ENCODE measurements around the gene LMO4. TPM values are rescaled to one million over a fixed set of nuclear protein-coding genes. Genes with fewer than 3 reads are reported as not detected.
A peak's percentile ranks its signal among the peaks of the same experiment; 100 is the strongest.

The LMO4 gene
- total RNA-seq, 1 donor from 2014 or later, result 37.1 TPM

GRCh38 chr1:87291107-87291506 is 37.6 kb upstream of the LMO4 start:
- intact Hi-C loops (cut with micrococcal nuclease), result loop anchor here (5.0 kb wide), 2 partner anchors 139 to 159 kb away; no protein-coding TSS in a partner anchor
- H3K27ac Mint-ChIP-seq, result no peak overlapping the region
- ATAC-seq (ENCODE audit: low read depth) (no peak), DNase-seq (no peak)
- CTCF ChIA-PET, result interaction anchor here (5.1 kb wide), 1 partner anchor 662 kb away, joined by 77 read pairs; no protein-coding TSS in a partner anchor
- POLR2A ChIA-PET, result no interaction called here
- H3K36me3 Mint-ChIP-seq (ENCODE audit: low read depth), result no peaks in the 10 kb centered on the region
- H3K4me3 Mint-ChIP-seq, result no peak overlapping the region
- H3K9me3 Mint-ChIP-seq, result no peaks in the 10 kb centered on the region
- no peak for TF ChIP-seq CTCF (IDR thresholded peaks at IDR 0.05)
- H3K4me1 Mint-ChIP-seq, result no peaks in the 10 kb centered on the region
- peaks cover 2% of the 10 kb centered on the region for H3K27me3 Mint-ChIP-seq

DNA sequence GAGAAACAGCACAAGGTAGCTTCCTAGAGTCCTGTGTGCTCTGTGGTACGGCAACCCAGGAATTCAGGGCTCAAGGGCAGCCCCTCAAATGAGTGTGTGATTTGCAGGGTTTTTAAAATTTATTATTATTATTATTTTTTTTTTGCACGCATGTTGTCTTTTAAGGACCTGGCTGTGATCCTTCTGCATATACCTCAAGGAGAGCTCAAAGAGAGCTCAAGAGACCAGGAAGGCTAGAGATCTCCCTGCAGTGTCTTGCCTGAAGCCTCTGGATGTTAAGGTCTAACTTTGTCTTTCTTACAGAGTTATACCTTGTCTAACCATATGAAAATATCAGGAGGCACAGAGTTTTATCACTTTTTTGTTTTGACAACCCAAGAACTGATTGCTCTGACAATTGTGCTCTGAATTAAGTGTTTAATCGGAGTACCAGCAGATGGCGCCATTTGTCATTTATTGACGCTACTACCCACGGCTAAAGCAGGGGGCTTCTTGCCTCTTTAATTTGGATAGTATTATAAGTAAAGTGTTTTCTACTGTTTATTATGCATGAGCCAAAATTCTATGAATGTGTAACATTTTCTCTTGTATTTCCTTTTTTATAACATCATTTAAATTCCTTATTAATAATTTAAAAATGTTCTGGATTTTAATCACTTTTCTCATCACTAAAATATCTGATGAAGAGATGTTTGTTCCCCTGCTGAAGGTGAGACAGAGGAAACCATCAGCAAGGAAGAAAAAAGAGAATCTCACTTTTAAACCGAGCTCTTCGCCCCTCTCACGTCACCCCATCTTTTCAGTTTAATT is 35.8 kb upstream of the LMO4 start:
- Mint-ChIP-seq H3K27ac (no peak overlapping the region), H3K36me3 (ENCODE audit: low read depth) (no peaks in the 10 kb centered on the region), H3K27me3 (peaks cover 2% of the 10 kb centered on the region), H3K9me3 (no peaks in the 10 kb centered on the region), H3K4me1 (no peaks in the 10 kb centered on the region), H3K4me3 (no peak overlapping the region)
- intact Hi-C loops (cut with micrococcal nuclease), result loop anchor here (1.0 to 5.0 kb wide), 8 partner anchors 33 to 1010 kb away; no protein-coding TSS in a partner anchor
- ChIA-PET CTCF (interaction anchor here (0.7 to 5.1 kb wide), 9 partner anchors 33 to 888 kb away, joined by 3 to 77 read pairs (median 4); no protein-coding TSS in a partner anchor), POLR2A (no interaction called here)
- peak; percentile 52 for ATAC-seq (ENCODE audit: low read depth)
- DNase-seq, result no peak
- peak; percentile 71 for TF ChIP-seq CTCF (IDR thresholded peaks at IDR 0.05)

DNA sequence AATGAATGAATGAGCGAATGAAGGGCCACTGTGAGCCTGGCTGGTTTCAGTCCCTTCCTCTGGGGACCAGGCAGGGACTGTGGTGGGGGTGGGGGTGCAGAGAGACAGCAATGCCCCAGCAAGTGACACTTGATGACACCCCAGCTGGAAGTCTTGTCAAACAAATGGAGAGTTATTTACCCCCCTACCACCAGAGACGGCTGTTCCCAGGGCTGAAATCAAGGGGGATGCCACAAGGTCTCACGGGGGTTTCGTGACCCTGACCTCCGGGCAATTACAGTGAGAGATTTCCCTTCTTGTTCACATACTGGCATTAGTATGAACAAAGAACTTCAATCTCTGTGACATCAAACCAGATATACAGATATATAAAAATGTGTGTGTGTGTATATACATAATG is 34.0 kb upstream of the LMO4 start:
- Mint-ChIP-seq H3K4me1 (no peaks in the 10 kb centered on the region), H3K27ac (no peak overlapping the region), H3K9me3 (no peaks in the 10 kb centered on the region), H3K4me3 (no peak overlapping the region), H3K27me3 (peaks cover 2% of the 10 kb centered on the region), H3K36me3 (ENCODE audit: low read depth) (no peaks in the 10 kb centered on the region)
- TF ChIP-seq CTCF (IDR thresholded peaks at IDR 0.05), result no peak
- ATAC-seq (ENCODE audit: low read depth) (no peak), DNase-seq (no peak)
- ChIA-PET CTCF (interaction anchor here (0.9 to 5.1 kb wide), 5 partner anchors 10 to 886 kb away, joined by 3 to 77 read pairs (median 4); no protein-coding TSS in a partner anchor), POLR2A (no interaction called here)
- intact Hi-C loops (cut with micrococcal nuclease), result loop anchor here (5.0 kb wide), 2 partner anchors 142 to 162 kb away; no protein-coding TSS in a partner anchor

- intact Hi-C loops (cut with micrococcal nuclease), result no loop called here
- DNase-seq, result no peak
- no peaks in the 10 kb centered on the region for H3K36me3 Mint-ChIP-seq (ENCODE audit: low read depth)
- H3K9me3 Mint-ChIP-seq, result no peaks in the 10 kb centered on the region
- TF ChIP-seq CTCF (IDR thresholded peaks at IDR 0.05), result no peak
- CTCF ChIA-PET, result interaction anchor here (0.9 to 5.1 kb wide), 5 partner anchors 9 to 765 kb away, joined by 3 to 77 read pairs (median 4); partner anchors contain the start of gene LMO4
- peaks cover 2% of the 10 kb centered on the region for H3K27me3 Mint-ChIP-seq
- H3K4me3 Mint-ChIP-seq, result no peak overlapping the region
- H3K4me1 Mint-ChIP-seq, result no peaks in the 10 kb centered on the region
- H3K27ac Mint-ChIP-seq, result no peak overlapping the region
- no peak for ATAC-seq (ENCODE audit: low read depth)
- POLR2A ChIA-PET, result no interaction called here
Measured at GRCh38 chr1:87295445-87296110, 33.1 kb upstream of the LMO4 start.

- intact Hi-C loops (cut with micrococcal nuclease), result no loop called here
- POLR2A ChIA-PET, result no interaction called here
- no peak for TF ChIP-seq CTCF (IDR thresholded peaks at IDR 0.05)
- no peak for ATAC-seq (ENCODE audit: low read depth)
- H3K4me1 Mint-ChIP-seq, result no peaks in the 10 kb centered on the region
- no peaks in the 10 kb centered on the region for H3K9me3 Mint-ChIP-seq
- no peak for DNase-seq
- H3K36me3 Mint-ChIP-seq (ENCODE audit: low read depth), result no peaks in the 10 kb centered on the region
- CTCF ChIA-PET, result interaction anchor here (5.1 kb wide), 1 partner anchor 657 kb away, joined by 77 read pairs; no protein-coding TSS in a partner anchor
- H3K27ac Mint-ChIP-seq, result no peak overlapping the region
- no peak overlapping the region for H3K4me3 Mint-ChIP-seq
- peaks cover 2% of the 10 kb centered on the region for H3K27me3 Mint-ChIP-seq
Measured at GRCh38 chr1:87296206-87296605, 32.5 kb upstream of the LMO4 start.
